Rectal smooth muscle tissue (tissue), 1 donor: ENCODE data around the gene FYN.

Experiments used
- H3K27ac ChIP-seq: one replicate; pipeline ENCODE4 v1.7.0; 2013; ENCODE audit warnings: low read depth, low read length, inconsistent platforms
- H3K27me3 ChIP-seq: one replicate; pipeline ENCODE4 v1.7.0; 2013; ENCODE audit warnings: low read length; ENCODE audit not compliant: control insufficient read depth, insufficient read depth
- H3K36me3 ChIP-seq: one replicate; pipeline ENCODE4 v1.7.0; 2013; ENCODE audit warnings: low read length; ENCODE audit not compliant: control insufficient read depth, insufficient read depth
- H3K4me1 ChIP-seq: one replicate; pipeline ENCODE4 v1.7.0; 2013; ENCODE audit warnings: low read length; ENCODE audit not compliant: control insufficient read depth, insufficient read depth
- H3K4me3 ChIP-seq: one replicate; pipeline ENCODE4 v1.7.0; 2013; ENCODE audit warnings: low read length
- H3K9ac ChIP-seq: one replicate; pipeline ENCODE4 v1.7.0; 2013; ENCODE audit warnings: low read length

The FYN gene

GRCh38 chr6:111722179-111722731, 151.0 kb downstream of the FYN start:
- no peak overlapping the region for H3K27ac ChIP-seq
- H3K4me1 ChIP-seq, result no peaks in the 10 kb centered on the region
- no peaks in the 10 kb centered on the region for H3K27me3 ChIP-seq

GRCh38 chr6:111721753-111722154, 151.5 kb downstream of the FYN start:
- Histone ChIP-seq H3K36me3 (no peaks in the 10 kb centered on the region), H3K27me3 (no peaks in the 10 kb centered on the region), H3K4me1 (no peaks in the 10 kb centered on the region), H3K4me3 (no peak overlapping the region), H3K27ac (no peak overlapping the region), H3K9ac (no peak overlapping the region)

More at GRCh38 chr6:111722179-111722731, 151.0 kb downstream of the FYN start:
- no peaks in the 10 kb centered on the region for H3K36me3 ChIP-seq
- H3K9ac ChIP-seq, result no peak overlapping the region
- no peak overlapping the region for H3K4me3 ChIP-seq

- Histone ChIP-seq H3K4me3 (no peak overlapping the region), H3K27ac (no peak overlapping the region), H3K4me1 (no peaks in the 10 kb centered on the region)
Observed at GRCh38 chr6:111720931-111721496, 152.2 kb downstream of the FYN start.

GRCh38 chr6:111718990-111719389, 154.3 kb downstream of the FYN start:
- H3K27ac ChIP-seq, result no peak overlapping the region
- no peaks in the 10 kb centered on the region for H3K36me3 ChIP-seq
- no peak overlapping the region for H3K9ac ChIP-seq
- H3K4me1 ChIP-seq, result no peaks in the 10 kb centered on the region
- no peaks in the 10 kb centered on the region for H3K27me3 ChIP-seq
- H3K4me3 ChIP-seq, result no peak overlapping the region

More at GRCh38 chr6:111720931-111721496, 152.2 kb downstream of the FYN start:
- H3K27me3 ChIP-seq, result no peaks in the 10 kb centered on the region
- no peaks in the 10 kb centered on the region for H3K36me3 ChIP-seq
- no peak overlapping the region for H3K9ac ChIP-seq

GRCh38 chr6:111718326-111718725, 154.9 kb downstream of the FYN start:
- Histone ChIP-seq H3K27ac (no peak overlapping the region), H3K9ac (no peak overlapping the region), H3K4me3 (no peak overlapping the region), H3K36me3 (no peaks in the 10 kb centered on the region), H3K4me1 (no peaks in the 10 kb centered on the region), H3K27me3 (no peaks in the 10 kb centered on the region)

- Histone ChIP-seq H3K27ac (no peak overlapping the region), H3K27me3 (no peaks in the 10 kb centered on the region), H3K9ac (no peak overlapping the region), H3K4me3 (no peak overlapping the region), H3K36me3 (no peaks in the 10 kb centered on the region), H3K4me1 (no peaks in the 10 kb centered on the region)
Observed at GRCh38 chr6:111717621-111718020, 155.6 kb downstream of the FYN start.

GRCh38 chr6:111716325-111716724, 156.9 kb downstream of the FYN start:
- no peak overlapping the region for H3K4me3 ChIP-seq
- H3K27ac ChIP-seq, result no peak overlapping the region
- no peaks in the 10 kb centered on the region for H3K27me3 ChIP-seq
- peaks cover 6% of the 10 kb centered on the region for H3K4me1 ChIP-seq
- H3K9ac ChIP-seq, result no peak overlapping the region
- H3K36me3 ChIP-seq, result peaks cover 3% of the 10 kb centered on the region

- peaks cover 12% of the 10 kb centered on the region for H3K4me1 ChIP-seq
- H3K36me3 ChIP-seq, result peaks cover 3% of the 10 kb centered on the region
- no peak overlapping the region for H3K4me3 ChIP-seq
- no peak overlapping the region for H3K27ac ChIP-seq
- no peaks in the 10 kb centered on the region for H3K27me3 ChIP-seq
- H3K9ac ChIP-seq, result no peak overlapping the region
Observed at GRCh38 chr6:111715321-111715720, 157.9 kb downstream of the FYN start.

GRCh38 chr6:111714416-111715270, 158.6 kb downstream of the FYN start:
- H3K4me1 ChIP-seq, result peaks cover 15% of the 10 kb centered on the region
- H3K27me3 ChIP-seq, result no peaks in the 10 kb centered on the region
- H3K36me3 ChIP-seq, result peaks cover 3% of the 10 kb centered on the region
- no peak overlapping the region for H3K4me3 ChIP-seq
- H3K27ac ChIP-seq, result no peak overlapping the region
- H3K9ac ChIP-seq, result no peak overlapping the region

- Histone ChIP-seq H3K36me3 (peaks cover 3% of the 10 kb centered on the region), H3K27ac (no peak overlapping the region), H3K27me3 (no peaks in the 10 kb centered on the region), H3K4me3 (no peak overlapping the region), H3K9ac (no peak overlapping the region), H3K4me1 (peaks cover 15% of the 10 kb centered on the region)
Observed at GRCh38 chr6:111713811-111714210, 159.4 kb downstream of the FYN start.

GRCh38 chr6:111713236-111713635, 160.0 kb downstream of the FYN start:
- H3K9ac ChIP-seq, result no peak overlapping the region
- no peak overlapping the region for H3K27ac ChIP-seq
- H3K27me3 ChIP-seq, result no peaks in the 10 kb centered on the region
- peaks cover 15% of the 10 kb centered on the region for H3K4me1 ChIP-seq
- H3K36me3 ChIP-seq, result peaks cover 3% of the 10 kb centered on the region
- H3K4me3 ChIP-seq, result no peak overlapping the region

- no peaks in the 10 kb centered on the region for H3K27me3 ChIP-seq
- no peak overlapping the region for H3K9ac ChIP-seq
- H3K36me3 ChIP-seq, result peaks cover 3% of the 10 kb centered on the region
- H3K4me3 ChIP-seq, result no peak overlapping the region
- H3K27ac ChIP-seq, result no peak overlapping the region
- H3K4me1 ChIP-seq, result peaks cover 15% of the 10 kb centered on the region
Observed at GRCh38 chr6:111711984-111712752, 161.1 kb downstream of the FYN start.
